ENCODE results near the gene CKAP2L.

- TF ChIP-seq CTCF (IDR thresholded peaks at IDR 0.05) = no peak
- no peak for TF ChIP-seq POLR2A (IDR thresholded peaks at IDR 0.05)
Observed at GRCh38 chr2:112718863-112719370, 45.5 kb downstream of the CKAP2L start.
